SIG-M5 treated with dmso at 0.1 percent for 504 hours (cell line): ENCODE measurements around the gene HNRNPUL1.
"Not testable (repeated sequence)": the region's sequence is repeated elsewhere in the genome, so short reads cannot be mapped to it uniquely, and the experiment has no call there.

Source experiments
- DNase-seq: peaks from one replicate; lab custom pipeline; 2025; ENCODE audit not compliant: unreplicated experiment; lab: John Stamatoyannopoulos, UW

Gene HNRNPUL1

GRCh38 chr19:41263850-41264580 lies at the start of gene HNRNPUL1:
HNRNPUL1 (plus strand) TSS chr19:41264372; CDS start chr19:41264504, 132 bp downstream.
- DNase-seq: peak; percentile 99

DNA sequence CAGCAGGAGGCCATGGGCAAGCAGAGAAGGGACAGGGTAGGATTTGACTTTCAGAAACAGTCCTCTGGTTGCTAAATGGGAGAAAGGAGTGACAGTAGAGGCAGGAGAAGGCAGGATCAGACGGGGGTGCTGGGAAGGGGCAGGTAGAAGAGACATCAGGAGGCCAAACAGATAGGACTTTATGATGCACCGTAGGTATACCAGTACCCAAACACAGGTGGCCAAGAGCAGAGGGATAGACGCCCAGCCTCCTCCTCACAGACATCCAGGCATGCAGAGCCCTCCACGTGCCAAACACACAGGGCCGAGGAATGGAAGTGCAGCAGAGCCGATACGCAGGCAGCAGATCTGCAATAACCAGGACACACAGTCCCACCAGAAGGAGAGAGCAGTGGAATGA lies 46.4 kb upstream of the HNRNPUL1 start:
- DNase-seq: no peak

DNA sequence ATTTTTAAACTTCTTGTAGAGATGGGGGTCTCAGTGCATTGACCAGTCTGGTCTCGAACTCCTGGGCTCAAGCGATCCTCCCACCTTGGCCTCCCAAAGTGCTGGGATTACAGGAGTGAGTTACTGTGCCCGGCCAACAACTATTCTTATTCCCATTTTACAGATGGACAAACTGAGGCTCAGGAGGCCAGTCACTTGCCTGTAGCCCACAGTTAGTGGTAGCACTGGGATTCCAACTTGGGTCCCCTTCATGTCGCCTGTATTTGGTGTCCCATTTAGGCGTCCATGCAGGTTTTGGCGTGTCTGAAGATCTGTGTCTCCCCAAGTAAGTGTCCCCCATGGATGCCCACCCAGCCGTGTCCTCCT lies 45.9 kb upstream of the HNRNPUL1 start:
- DNase-seq: no peak

GRCh38 chr19:41218615-41219507 lies 45.3 kb upstream of the HNRNPUL1 start, which contains the start of gene AXL:
AXL (plus strand) TSS chr19:41219223; CDS start chr19:41219393, 170 bp downstream.
- DNase-seq: no peak

GRCh38 chr19:41219924-41220567 lies 44.1 kb upstream of the HNRNPUL1 start:
- no peak for DNase-seq

DNA sequence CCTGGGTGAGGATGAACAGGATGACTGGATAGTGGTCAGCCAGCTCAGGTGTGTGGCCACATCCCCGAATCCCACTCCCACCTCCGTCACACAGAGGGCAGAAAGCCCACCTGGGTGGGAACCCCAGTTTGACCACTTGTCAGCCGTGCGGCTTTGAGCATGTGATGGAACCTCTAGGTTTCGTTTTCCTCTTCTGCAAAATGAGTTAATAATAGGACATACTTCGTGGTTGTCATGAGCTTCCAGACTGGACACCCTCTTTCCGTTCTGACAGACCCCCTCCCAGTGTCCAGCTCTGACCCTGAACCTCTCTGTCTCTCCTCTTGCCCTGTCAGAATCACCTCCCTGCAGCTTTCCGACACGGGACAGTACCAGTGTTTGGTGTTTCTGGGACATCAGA lies 43.4 kb upstream of the HNRNPUL1 start:
- DNase-seq: no peak

DNA sequence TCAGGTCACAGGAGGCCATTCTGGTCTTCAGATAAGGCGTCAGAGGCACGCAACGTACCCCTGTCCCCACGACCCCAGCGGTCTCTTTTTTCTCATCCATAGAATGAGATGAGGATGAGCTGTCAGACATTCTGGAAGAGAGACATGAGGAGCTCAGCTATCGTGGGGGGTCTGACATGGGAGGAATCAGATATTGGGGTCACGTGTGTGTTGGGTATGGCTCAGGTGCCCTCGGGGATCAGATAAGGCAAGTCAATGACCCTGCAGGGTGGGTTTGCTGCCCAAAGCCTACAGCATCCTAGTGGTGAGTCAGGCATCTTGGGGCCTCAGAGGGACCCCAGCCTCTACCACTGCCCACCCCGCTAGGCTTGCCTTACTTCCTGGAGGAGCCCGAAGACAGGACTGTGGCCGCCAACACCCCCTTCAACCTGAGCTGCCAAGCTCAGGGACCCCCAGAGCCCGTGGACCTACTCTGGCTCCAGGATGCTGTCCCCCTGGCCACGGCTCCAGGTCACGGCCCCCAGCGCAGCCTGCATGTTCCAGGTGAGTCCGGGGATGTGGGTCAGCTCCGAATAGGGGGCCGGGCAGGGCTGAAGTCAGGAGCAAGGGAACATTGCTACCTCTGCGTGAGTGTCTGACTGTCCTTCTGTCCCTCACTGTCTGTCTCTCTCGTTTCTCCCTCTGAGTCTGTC lies 42.5 kb upstream of the HNRNPUL1 start:
- no peak for DNase-seq

GRCh38 chr19:41222240-41222639 lies 41.9 kb upstream of the HNRNPUL1 start:
- no peak for DNase-seq

DNA sequence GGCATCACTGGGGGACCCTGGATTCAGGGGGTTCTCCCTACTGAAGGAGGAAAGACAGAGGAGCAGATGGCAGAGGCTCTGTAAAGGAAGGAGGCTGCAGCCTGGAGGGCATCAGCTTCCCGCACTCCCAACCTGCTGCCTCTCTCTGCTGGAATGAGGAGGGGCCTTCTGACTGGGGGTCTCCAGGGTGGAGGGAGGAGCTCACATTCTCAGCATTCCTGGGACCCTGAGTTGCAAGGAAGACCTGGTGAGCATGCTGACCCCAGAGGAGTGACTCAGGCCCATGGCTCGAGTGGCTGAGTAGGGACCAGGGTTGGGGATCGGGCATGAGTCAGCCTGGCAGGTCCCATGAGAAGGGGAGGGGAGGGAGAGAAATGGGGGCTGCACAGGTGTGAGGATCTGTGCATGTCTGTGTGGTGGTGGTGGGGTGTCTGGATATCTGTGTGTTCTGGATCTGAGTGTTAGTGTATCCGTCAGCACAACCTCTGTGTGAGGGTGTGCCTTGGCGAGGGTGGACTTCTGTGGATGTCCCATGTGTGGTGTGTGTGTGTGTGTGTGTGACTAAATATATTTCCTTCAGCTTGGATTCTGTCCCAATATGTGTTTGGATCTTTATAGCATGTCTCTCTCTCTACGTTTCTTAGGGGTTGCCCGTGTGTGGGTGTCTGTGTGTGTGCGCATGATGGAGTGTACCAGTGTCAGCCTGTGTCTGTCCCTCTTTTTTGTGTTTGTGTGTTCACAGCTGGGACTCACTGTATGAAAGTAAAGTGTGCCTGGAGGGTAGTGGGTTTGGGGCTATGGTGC lies 40.5 kb upstream of the HNRNPUL1 start:
- no peak for DNase-seq

GRCh38 chr19:41224632-41225031 lies 39.5 kb upstream of the HNRNPUL1 start:
- DNase-seq: no peak

- no peak for DNase-seq
These were observed 38.7 kb upstream of the HNRNPUL1 start for GRCh38 chr19:41225238-41226052.

DNA sequence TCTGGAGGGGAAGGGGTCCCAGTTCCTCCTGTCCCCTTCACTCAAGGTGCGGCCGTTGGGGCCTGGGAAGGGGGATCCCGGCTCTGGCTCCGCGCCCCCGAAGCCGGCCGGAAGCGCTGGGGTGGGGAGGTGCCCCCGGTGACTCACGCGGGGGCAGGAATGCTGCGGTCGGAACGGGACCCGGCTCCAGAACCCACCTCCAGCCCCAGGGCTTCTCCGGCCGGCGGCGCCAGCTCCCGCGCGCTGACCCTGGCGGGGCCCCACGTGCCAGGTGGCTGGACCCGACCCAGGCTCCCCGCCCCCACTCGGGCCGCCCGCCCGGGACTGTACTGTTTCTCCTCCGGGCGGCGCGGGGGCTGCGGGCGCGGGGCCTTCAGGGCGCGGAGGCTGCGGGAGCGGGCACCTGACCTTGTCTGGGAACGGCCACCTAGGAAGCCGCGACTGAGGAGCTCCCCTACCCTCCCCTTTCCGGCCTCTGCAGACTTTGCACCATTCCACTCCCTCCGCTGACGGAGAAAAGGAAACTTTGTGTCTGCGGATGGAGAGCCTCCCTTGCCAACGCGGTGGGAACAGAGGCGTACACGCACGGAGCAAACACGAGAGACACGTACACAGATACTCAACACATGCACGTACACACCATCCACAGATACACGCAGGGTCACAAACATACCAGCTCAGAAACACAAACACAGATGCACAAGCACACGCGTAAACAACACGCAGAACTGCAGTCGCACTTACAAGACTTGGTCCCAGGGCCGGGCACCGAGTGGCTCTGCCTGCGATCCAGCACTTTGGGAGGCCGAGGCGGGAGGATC lies 37.9 kb upstream of the HNRNPUL1 start:
- DNase-seq: no peak

DNA sequence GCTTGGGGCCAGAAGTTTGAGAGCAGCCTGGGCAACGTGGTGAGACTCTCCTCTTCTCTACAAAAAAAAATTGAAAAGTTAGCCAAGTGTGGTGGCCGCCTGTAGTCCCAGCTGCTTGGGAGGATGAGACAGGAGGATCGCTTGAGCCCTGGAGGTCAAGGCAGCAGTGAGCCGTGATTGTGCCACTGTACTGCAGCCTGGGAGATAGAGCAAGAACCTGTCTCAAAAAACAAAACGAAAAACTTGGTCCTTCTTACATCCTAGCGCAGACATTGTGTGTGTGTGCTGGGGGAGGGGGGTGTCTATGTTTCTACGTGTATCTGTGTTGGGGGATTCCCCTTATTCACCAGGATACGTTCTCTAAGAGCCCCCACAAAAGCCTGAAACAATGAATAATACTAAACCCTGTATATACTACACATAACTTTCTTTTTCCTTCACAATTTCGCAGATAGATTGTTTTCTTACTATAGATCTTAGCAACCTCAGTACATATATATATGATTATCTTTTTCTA lies 37.2 kb upstream of the HNRNPUL1 start:
- DNase-seq: no peak

DNA sequence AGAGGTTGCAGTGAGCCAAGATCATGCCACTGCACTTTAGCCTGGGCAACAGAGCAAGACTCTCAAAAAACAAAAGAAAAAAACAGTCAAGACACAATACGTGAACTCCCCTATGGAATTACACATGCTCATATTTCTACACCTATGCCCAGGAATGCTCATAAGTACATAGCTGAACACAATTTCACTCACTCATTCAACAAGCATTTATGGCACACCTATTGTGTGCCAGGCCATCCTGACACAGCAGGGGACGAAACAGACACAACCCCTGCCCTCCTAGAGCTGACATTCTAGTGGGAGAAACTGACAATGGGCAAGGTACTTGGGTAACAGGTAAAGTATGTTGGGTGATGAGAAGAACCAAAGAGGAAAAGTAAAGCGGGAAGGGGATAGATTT lies 35.7 kb upstream of the HNRNPUL1 start:
- no peak for DNase-seq

GRCh38 chr19:41229338-41229737 lies 34.8 kb upstream of the HNRNPUL1 start:
- DNase-seq: not testable (repeated sequence)

- no peak for DNase-seq
These were observed 33.9 kb upstream of the HNRNPUL1 start for GRCh38 chr19:41230067-41230857.

GRCh38 chr19:41232686-41233085 lies 31.5 kb upstream of the HNRNPUL1 start:
- DNase-seq: no peak
